ENCODE results near the gene TTC4.

GRCh38 chr1:54671985-54672608, 43.6 kb upstream of the TTC4 start:
- TF ChIP-seq EZH2phosphoT487 (IDR thresholded peaks at IDR 0.05; ENCODE audit: unreplicated experiment) (no peak), CREB1 (CRISPR knock-in tag; IDR thresholded peaks at IDR 0.05; ENCODE audit: low read depth) (no peak), POLR2AphosphoS5 (IDR thresholded peaks at IDR 0.05; ENCODE audit: low read depth) (no peak), EZH2 (IDR thresholded peaks at IDR 0.05; ENCODE audit: low read depth, unreplicated experiment) (no peak), STAT1 (IDR thresholded peaks at IDR 0.05; ENCODE audit: unreplicated experiment) (no peak), JUNB (IDR thresholded peaks at IDR 0.05; ENCODE audit: unreplicated experiment) (no peak)
- TF ChIP-seq, protein P1, sequence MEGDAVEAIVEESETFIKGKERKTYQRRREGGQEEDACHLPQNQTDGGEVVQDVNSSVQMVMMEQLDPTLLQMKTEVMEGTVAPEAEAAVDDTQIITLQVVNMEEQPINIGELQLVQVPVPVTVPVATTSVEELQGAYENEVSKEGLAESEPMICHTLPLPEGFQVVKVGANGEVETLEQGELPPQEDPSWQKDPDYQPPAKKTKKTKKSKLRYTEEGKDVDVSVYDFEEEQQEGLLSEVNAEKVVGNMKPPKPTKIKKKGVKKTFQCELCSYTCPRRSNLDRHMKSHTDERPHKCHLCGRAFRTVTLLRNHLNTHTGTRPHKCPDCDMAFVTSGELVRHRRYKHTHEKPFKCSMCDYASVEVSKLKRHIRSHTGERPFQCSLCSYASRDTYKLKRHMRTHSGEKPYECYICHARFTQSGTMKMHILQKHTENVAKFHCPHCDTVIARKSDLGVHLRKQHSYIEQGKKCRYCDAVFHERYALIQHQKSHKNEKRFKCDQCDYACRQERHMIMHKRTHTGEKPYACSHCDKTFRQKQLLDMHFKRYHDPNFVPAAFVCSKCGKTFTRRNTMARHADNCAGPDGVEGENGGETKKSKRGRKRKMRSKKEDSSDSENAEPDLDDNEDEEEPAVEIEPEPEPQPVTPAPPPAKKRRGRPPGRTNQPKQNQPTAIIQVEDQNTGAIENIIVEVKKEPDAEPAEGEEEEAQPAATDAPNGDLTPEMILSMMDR (conservative IDR thresholded peaks at IDR 0.05; ENCODE audit: low read depth in 2 of 2) = peak; percentile 82 to 98
- TF ChIP-seq, protein P2, sequence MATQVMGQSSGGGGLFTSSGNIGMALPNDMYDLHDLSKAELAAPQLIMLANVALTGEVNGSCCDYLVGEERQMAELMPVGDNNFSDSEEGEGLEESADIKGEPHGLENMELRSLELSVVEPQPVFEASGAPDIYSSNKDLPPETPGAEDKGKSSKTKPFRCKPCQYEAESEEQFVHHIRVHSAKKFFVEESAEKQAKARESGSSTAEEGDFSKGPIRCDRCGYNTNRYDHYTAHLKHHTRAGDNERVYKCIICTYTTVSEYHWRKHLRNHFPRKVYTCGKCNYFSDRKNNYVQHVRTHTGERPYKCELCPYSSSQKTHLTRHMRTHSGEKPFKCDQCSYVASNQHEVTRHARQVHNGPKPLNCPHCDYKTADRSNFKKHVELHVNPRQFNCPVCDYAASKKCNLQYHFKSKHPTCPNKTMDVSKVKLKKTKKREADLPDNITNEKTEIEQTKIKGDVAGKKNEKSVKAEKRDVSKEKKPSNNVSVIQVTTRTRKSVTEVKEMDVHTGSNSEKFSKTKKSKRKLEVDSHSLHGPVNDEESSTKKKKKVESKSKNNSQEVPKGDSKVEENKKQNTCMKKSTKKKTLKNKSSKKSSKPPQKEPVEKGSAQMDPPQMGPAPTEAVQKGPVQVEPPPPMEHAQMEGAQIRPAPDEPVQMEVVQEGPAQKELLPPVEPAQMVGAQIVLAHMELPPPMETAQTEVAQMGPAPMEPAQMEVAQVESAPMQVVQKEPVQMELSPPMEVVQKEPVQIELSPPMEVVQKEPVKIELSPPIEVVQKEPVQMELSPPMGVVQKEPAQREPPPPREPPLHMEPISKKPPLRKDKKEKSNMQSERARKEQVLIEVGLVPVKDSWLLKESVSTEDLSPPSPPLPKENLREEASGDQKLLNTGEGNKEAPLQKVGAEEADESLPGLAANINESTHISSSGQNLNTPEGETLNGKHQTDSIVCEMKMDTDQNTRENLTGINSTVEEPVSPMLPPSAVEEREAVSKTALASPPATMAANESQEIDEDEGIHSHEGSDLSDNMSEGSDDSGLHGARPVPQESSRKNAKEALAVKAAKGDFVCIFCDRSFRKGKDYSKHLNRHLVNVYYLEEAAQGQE (IDR thresholded peaks at IDR 0.05; ENCODE audit: unreplicated experiment) = no peak

Data from GM23338 (cell line).